ENCODE results near the gene RNF223.
"Not testable (repeated sequence)": the region's sequence is repeated elsewhere in the genome, so short reads cannot be mapped to it uniquely, and the experiment has no call there.

Gene RNF223

DNA sequence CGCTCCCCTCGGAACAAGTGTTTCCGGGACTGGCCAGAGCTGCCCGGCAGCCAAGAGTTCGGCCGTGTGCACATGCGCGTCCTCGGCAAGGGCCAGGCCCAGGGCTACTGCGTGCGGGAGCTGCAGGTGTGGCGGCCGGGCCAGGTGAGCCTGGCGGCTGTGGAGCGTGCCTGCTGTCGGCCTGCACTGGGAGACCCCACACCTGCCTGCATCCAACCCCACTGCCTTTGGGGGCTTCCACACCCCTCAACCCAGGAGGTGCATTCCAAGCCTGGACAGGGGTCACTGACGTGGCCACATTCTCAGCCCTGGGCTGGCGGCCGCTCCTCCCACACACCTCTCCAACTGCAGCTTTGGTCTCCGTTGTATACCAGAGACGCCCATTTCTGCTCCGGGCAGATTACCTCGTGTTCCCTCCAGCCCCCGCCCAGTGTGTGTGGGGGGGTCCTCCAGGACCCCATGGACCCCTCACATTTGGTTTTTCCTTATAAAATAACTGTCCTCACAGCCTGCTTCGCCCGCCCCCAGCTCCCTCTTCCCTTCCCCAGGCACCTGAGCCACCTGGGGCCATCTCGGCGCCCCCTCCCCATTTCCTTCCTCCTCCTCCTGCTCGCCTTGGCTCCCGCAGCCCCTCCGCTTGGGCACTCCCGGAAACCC is 6.1 kb downstream of the RNF223 start:
- Histone ChIP-seq H3K4me1 (ENCODE audit: control insufficient read depth in 1 of 2, insufficient read depth in 1 of 2, low read depth in 1 of 2, low read length in 1 of 2) (peaks cover 0 to 10% of the 10 kb centered on the region in 2 experiments), H3K4me3 (ENCODE audit: low read depth in 1 of 2, low read length in 1 of 2) (peak overlapping the region in 1 of 2 experiments; percentile 71), H3K27me3 (peaks cover 96% of the 10 kb centered on the region), H3K9me3 (no peaks in the 10 kb centered on the region), H3K27ac (no peak overlapping the region), H3K36me3 (no peaks in the 10 kb centered on the region)
- TF ChIP-seq, protein P1, sequence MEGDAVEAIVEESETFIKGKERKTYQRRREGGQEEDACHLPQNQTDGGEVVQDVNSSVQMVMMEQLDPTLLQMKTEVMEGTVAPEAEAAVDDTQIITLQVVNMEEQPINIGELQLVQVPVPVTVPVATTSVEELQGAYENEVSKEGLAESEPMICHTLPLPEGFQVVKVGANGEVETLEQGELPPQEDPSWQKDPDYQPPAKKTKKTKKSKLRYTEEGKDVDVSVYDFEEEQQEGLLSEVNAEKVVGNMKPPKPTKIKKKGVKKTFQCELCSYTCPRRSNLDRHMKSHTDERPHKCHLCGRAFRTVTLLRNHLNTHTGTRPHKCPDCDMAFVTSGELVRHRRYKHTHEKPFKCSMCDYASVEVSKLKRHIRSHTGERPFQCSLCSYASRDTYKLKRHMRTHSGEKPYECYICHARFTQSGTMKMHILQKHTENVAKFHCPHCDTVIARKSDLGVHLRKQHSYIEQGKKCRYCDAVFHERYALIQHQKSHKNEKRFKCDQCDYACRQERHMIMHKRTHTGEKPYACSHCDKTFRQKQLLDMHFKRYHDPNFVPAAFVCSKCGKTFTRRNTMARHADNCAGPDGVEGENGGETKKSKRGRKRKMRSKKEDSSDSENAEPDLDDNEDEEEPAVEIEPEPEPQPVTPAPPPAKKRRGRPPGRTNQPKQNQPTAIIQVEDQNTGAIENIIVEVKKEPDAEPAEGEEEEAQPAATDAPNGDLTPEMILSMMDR (IDR thresholded peaks at IDR 0.05), result no peak

DNA sequence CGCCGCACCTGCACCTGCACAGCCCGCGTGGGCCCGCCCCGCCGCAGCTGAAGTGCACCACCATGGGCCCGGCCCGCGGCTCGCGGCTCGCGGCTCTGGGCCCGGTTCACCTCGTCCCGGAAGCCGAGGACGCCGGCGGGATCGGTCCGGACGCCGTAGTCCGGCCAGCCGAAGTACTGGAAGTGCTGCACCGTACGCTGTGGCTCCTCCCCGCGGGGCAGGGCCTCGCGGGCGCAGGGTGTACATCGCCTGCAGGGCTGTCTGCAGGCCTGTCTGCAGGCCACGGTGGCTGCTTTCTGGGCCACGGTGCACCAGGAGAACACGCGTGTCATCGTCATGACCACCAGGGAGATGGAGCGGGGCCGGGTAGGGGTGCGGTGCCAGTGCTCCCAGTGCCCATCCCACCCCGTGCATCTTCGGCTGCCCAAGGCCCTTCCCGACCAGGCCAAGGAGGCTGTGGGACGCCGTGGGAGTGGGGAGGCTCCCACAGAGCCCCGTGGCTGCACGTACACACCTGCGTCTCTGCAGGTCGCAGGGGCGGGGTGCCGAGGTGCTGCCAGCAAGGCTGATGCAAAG is 6.7 kb downstream of the RNF223 start:
- H3K36me3 ChIP-seq, result no peaks in the 10 kb centered on the region
- peaks cover 97% of the 10 kb centered on the region for H3K27me3 ChIP-seq
- H3K27ac ChIP-seq, result no peak overlapping the region
- TF ChIP-seq, protein P1 (IDR thresholded peaks at IDR 0.05), result no peak
- H3K4me1 ChIP-seq (ENCODE audit: control insufficient read depth in 1 of 2, insufficient read depth in 1 of 2, low read depth in 1 of 2, low read length in 1 of 2), result peaks cover 0 to 10% of the 10 kb centered on the region in 2 experiments
- no peaks in the 10 kb centered on the region for H3K9me3 ChIP-seq
- H3K4me3 ChIP-seq (ENCODE audit: low read depth in 1 of 2, low read length in 1 of 2), result no peak overlapping the region

DNA sequence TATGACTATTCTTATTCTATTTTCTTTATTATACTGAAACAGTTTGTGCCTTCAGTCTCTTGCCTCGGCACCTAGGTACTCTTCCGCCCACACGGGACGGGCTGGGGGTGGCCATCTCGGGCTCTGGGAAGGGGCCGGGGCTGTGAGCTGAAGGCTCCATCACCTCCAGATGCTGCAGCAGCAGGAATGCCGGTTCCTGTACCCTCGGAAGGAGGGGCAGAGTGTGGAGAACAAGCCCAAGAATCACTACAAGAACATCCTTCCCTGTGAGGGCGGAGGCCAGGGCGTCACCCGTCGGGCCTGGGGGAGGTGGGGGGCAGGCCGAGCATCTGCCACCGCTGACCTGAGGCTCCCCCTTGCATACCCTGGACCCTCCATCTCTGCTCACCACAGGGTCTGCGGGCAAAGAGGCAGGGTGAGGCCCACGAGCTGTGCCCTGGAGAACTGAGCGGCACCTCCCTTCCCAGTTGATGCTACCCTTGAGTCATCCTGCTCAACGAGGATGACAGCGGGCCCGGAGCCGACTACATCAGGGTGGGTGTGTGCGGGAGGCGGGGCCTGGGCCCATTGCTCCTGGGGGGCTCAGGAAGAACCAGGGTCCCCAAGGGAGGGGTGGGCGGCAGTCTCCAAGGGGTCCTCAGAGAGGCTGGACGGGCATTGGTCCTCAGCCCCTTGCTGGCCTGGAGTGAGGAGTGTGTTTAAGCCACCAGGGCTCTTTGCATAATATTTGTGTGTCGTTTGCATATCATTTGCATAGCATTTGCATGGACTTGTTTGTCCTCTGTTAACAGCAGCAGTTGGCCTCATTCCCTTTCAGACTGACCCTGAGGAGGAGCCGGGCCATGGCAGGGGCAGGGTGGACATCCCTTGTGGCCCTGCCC is 7.5 kb downstream of the RNF223 start:
- TF ChIP-seq, protein P1 (IDR thresholded peaks at IDR 0.05), result no peak
- H3K4me3 ChIP-seq (ENCODE audit: low read depth in 1 of 2, low read length in 1 of 2), result no peak overlapping the region
- H3K36me3 ChIP-seq, result no peaks in the 10 kb centered on the region
- H3K27me3 ChIP-seq, result peaks cover 97% of the 10 kb centered on the region
- peaks cover 0 to 10% of the 10 kb centered on the region in 2 experiments for H3K4me1 ChIP-seq (ENCODE audit: control insufficient read depth in 1 of 2, insufficient read depth in 1 of 2, low read depth in 1 of 2, low read length in 1 of 2)
- no peaks in the 10 kb centered on the region for H3K9me3 ChIP-seq
- H3K27ac ChIP-seq, result no peak overlapping the region

DNA sequence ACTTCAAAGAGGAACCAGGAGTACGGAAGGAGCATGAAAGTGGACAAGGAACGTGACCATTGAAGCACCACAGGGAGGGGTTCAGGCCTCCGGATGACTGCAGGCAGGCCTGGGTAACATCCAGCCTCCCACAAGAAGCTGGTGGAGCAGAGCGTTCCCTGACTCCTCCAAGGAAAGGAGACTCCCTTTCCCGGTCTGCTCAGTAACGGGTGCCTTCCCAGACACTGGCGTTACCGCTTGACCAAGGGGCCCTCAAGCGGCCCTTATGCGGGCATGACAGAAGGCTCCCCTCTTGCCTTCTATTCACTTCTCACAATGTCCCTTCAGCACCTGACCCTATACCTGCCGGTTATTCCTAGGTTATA is 8.2 kb downstream of the RNF223 start:
- not testable (repeated sequence) for H3K4me3 ChIP-seq (ENCODE audit: low read depth in 1 of 2, low read length in 1 of 2); H3K4me1 ChIP-seq (ENCODE audit: control insufficient read depth in 1 of 2, insufficient read depth in 1 of 2, low read depth in 1 of 2, low read length in 1 of 2); H3K9me3 ChIP-seq; H3K36me3 ChIP-seq; H3K27ac ChIP-seq
- peaks cover 97% of the 10 kb centered on the region for H3K27me3 ChIP-seq

DNA sequence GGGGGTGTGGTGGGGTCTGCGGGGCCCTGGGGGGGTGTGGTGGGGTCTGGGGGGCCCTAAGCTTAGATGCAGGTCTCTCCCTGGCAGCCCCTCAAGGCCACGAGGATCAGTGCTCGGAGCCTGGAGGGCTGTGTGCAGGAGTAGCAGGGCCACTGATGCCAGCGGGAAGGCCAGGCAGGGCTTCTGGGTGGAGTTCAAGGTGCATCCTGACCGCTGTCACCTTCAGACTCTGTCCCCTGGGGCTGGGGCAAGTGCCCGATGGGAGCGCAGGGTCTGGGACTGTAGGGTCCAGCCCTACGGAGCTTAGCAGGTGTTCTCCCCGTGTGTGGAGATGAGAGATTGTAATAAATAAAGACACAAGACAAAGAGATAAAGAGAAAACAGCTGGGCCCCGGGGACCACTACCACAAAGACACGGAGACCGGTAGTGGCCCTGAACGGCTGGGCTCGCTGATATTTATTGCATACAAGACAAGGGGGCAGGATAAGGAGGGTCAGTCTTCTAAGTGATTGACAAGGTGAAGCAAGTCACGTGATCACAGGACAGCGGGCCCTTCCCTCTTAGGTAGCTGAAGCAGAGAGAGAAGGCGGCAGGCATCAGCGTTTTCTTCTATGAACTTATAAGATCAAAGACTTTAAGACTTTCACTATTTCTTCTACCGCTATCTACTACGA is 8.7 kb downstream of the RNF223 start:
- TF ChIP-seq, protein P1 (IDR thresholded peaks at IDR 0.05), result no peak
- H3K27ac ChIP-seq, result no peak overlapping the region
- peaks cover 0 to 10% of the 10 kb centered on the region in 2 experiments for H3K4me1 ChIP-seq (ENCODE audit: control insufficient read depth in 1 of 2, insufficient read depth in 1 of 2, low read depth in 1 of 2, low read length in 1 of 2)

More for the DNA sequence above, 8.7 kb downstream of the RNF223 start:
- Histone ChIP-seq H3K27me3 (peaks cover 97% of the 10 kb centered on the region), H3K4me3 (ENCODE audit: low read depth in 1 of 2, low read length in 1 of 2) (no peak overlapping the region), H3K9me3 (no peaks in the 10 kb centered on the region), H3K36me3 (no peaks in the 10 kb centered on the region)

Measured in neutrophil (primary cell).